Nephron progenitor cell (in vitro differentiated cells): ENCODE measurements around the gene TRERF1.

Source experiments
- DNase-seq: peaks from one replicate; pipeline ENCODE4 v3.0.0; 2021
- H3K27ac Mint-ChIP-seq: 2 replicates; pipeline ENCODE4 v1.8.0; 2021; ENCODE audit warnings: mild to moderate bottlenecking, moderate library complexity, mixed read lengths
- H3K27me3 Mint-ChIP-seq: 2 replicates; pipeline ENCODE4 v1.8.0; 2021; ENCODE audit warnings: mild to moderate bottlenecking, low read depth, mixed read lengths; ENCODE audit not compliant: poor library complexity
- H3K36me3 Mint-ChIP-seq: 2 replicates; pipeline ENCODE4 v1.8.0; 2021; ENCODE audit warnings: low read depth, mixed read lengths
- H3K4me1 Mint-ChIP-seq: 2 replicates; pipeline ENCODE4 v1.8.0; 2021; ENCODE audit warnings: mixed read lengths
- H3K4me3 Mint-ChIP-seq: 2 replicates; pipeline ENCODE4 v1.8.0; 2021; ENCODE audit warnings: mild to moderate bottlenecking, moderate library complexity, mixed read lengths
- H3K9me3 Mint-ChIP-seq: 2 replicates; pipeline ENCODE4 v1.8.0; 2021; ENCODE audit warnings: mild to moderate bottlenecking, moderate library complexity, mixed read lengths
- CTCF ChIP-seq: fragments of 200-600 bp; sonication (generic); IDR thresholded peaks from 2 replicates; pipeline ENCODE4 v1.5.0; 2021; ENCODE audit warnings: antibody characterized with exemption

TRERF1 gene, protein sequence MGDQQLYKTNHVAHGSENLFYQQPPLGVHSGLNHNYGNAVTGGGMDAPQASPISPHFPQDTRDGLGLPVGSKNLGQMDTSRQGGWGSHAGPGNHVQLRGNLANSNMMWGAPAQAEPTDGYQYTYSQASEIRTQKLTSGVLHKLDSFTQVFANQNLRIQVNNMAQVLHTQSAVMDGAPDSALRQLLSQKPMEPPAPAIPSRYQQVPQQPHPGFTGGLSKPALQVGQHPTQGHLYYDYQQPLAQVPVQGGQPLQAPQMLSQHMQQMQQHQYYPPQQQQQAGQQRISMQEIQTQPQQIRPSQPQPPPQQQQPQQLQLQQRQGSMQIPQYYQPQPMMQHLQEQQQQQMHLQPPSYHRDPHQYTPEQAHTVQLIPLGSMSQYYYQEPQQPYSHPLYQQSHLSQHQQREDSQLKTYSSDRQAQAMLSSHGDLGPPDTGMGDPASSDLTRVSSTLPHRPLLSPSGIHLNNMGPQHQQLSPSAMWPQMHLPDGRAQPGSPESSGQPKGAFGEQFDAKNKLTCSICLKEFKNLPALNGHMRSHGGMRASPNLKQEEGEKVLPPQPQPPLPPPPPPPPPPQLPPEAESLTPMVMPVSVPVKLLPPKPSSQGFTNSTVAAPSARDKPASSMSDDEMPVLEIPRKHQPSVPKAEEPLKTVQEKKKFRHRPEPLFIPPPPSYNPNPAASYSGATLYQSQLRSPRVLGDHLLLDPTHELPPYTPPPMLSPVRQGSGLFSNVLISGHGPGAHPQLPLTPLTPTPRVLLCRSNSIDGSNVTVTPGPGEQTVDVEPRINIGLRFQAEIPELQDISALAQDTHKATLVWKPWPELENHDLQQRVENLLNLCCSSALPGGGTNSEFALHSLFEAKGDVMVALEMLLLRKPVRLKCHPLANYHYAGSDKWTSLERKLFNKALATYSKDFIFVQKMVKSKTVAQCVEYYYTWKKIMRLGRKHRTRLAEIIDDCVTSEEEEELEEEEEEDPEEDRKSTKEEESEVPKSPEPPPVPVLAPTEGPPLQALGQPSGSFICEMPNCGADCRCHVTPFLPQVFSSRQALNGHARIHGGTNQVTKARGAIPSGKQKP (N-terminal part only)

DNA sequence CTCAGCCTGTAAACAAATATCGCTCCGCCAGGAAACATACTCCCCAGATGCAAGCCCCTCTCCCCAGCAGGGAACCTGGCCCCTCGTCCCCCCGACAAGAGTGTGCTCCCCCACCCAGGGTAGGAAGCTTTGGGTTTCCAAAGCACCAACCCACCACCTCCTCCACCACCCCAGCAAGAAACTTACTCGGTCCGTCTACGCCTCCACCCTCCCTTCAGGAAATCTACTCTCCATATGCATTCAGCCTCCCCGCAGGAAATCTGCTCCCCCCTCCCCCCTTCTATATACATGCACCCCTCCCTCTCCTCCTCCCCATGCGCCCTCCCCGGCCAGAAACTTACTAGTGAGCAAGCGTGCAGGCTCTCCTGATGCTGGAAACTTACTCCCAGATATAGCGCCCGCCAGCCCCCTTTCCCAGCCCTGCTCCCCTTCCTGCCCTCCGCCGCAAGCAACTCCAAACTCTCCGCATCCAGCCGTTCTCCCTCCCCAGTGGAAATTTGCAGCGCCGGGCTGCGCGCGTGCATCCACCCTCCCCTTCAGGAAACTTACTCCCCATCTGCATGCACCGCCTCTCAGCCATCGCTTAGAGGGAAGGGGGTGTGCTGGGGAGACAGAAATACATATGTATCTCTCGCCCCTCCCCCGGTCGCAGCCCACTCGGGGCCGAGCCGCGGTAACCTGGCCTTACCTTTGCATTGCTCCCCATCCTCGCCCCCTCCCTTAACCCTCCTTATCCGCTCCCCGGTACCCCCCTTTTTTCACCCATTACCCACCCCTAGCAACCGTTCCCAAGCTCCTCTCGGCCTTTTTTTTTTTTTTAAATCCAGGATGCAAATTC is at the start of gene TRERF1:
Gene TRERF1 (minus strand): TSS at position 594 of the 838 bp plus-strand sequence. CDS start 182,336 bp downstream, outside the sequence.
- Mint-ChIP-seq H3K4me1 (peaks cover 39% of the 10 kb centered on the region), H3K27ac (peak within 1 kb of the TSS; percentile 86), H3K27me3 (peaks cover 75% of the 10 kb centered on the region), H3K4me3 (peak within 1 kb of the TSS; percentile 98), H3K9me3 (no peaks in the 10 kb centered on the region), H3K36me3 (no peaks in the 10 kb centered on the region)
- peak; percentile 69 for DNase-seq
- TF ChIP-seq CTCF: no peak

DNA sequence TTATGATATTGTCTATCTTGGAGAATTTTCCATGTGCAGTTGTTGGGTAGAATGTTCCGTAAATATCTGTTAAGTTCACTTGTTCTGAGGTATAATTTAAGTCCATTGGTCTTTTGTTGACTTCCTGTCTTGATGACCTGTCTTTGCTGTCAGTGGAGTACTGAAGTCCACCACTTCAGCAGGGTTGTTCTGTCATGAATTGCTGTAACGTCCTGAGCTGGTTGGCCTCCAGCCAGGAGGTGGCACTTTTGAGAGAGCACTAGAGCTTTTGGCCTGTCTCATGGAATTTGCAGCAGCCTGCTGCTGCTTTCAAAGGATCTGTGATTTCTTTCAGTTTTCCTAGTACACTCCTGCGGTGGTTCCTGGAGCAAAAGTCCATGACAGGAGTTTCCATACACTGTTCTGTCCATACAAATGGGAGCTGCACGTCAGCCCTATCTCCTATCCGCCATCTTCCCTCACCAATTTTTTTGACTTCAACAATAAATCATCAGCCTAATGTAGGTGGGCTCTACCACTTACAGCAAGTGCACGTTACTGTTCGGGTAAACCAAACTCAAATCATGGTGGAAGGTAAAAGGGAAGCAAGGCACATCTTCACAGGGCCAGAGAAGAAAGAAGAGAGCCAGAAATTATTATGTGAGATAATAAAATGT is 46.9 kb upstream of the TRERF1 start:
- no peak for DNase-seq
- H3K27me3 Mint-ChIP-seq: peaks cover 9% of the 10 kb centered on the region
- no peaks in the 10 kb centered on the region for H3K4me1 Mint-ChIP-seq
- no peak for TF ChIP-seq CTCF
- H3K27ac Mint-ChIP-seq: no peak overlapping the region
- no peak overlapping the region for H3K4me3 Mint-ChIP-seq
- H3K36me3 Mint-ChIP-seq: no peaks in the 10 kb centered on the region
- peaks cover 36% of the 10 kb centered on the region for H3K9me3 Mint-ChIP-seq

DNA sequence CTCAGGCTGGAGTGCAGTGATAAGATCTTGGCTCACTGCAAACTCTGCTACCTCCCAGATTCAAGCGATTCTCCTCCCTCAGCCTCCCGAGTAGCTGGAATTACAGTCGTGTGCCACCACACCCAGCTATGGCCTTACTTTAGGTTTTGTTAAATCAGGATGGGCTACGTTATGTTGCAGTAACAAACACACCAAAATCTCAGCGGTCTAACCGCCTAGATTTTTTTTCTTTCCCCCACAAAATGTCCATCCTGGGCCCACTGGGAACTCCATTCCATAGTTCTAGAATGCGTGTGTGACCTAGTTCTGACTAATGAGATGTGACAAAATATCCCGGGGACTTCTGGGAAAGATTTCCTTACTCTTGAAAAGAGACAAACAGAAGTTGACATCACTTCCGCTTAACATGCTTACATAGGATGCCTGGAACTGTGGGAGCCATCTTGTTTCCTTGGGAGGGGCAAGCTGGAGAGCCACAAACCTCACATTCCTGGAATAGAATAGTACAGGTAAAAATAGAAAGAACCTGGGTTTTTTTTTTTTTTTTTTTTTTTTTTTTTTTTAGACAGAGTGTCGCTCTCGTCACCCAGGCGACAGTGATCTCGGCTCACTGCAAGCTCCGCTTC is 42.3 kb upstream of the TRERF1 start:
- Mint-ChIP-seq H3K4me3 (no peak overlapping the region), H3K27ac (no peak overlapping the region), H3K27me3 (peaks cover 7% of the 10 kb centered on the region), H3K36me3 (no peaks in the 10 kb centered on the region), H3K9me3 (peaks cover 27% of the 10 kb centered on the region), H3K4me1 (no peaks in the 10 kb centered on the region)
- DNase-seq: no peak
- TF ChIP-seq CTCF: no peak

- no peak overlapping the region for H3K27ac Mint-ChIP-seq
- no peak for DNase-seq
- H3K27me3 Mint-ChIP-seq: peaks cover 10% of the 10 kb centered on the region
- no peaks in the 10 kb centered on the region for H3K36me3 Mint-ChIP-seq
- H3K4me1 Mint-ChIP-seq: no peaks in the 10 kb centered on the region
- no peak overlapping the region for H3K4me3 Mint-ChIP-seq
- no peak for TF ChIP-seq CTCF
- no peaks in the 10 kb centered on the region for H3K9me3 Mint-ChIP-seq
These were observed 36.4 kb upstream of the TRERF1 start for GRCh38 chr6:42488129-42488528.

- TF ChIP-seq CTCF: no peak
- H3K36me3 Mint-ChIP-seq: no peaks in the 10 kb centered on the region
- H3K9me3 Mint-ChIP-seq: no peaks in the 10 kb centered on the region
- H3K4me3 Mint-ChIP-seq: no peak overlapping the region
- DNase-seq: no peak
- peaks cover 12% of the 10 kb centered on the region for H3K4me1 Mint-ChIP-seq
- peaks cover 13% of the 10 kb centered on the region for H3K27me3 Mint-ChIP-seq
- H3K27ac Mint-ChIP-seq: no peak overlapping the region
These were observed 32.5 kb upstream of the TRERF1 start for GRCh38 chr6:42484261-42484660.
